Panc1 (cell line): ENCODE measurements around the gene PDGFRA. TPM values are rescaled to one million over a fixed set of nuclear protein-coding genes. Genes with fewer than 3 reads are reported as not detected.

Experiments used
- ATAC-seq: fragments of 200-7000 bp; cut with Tn5 transposase; 2 replicates; pipeline ENCODE4 v1.9.1; 2020; ENCODE audit warnings: mild to moderate bottlenecking, moderate library complexity
- BruUV-seq: library from RNA; stranded (reverse); fragments of 400-500 nt; replicated peaks from 2 replicates; lab custom pipeline; 2021; lab: Mats Ljungman, UMichigan
- CTCF ChIA-PET: fragments of 300-600 bp; sonication (Branson Sonifier 250); formaldehyde crosslinking; loops from one replicate; lab custom pipeline; 2022; ENCODE audit warnings: antibody characterized with exemption; lab: Charles Lee
- POLR2A ChIA-PET: fragments of 300-600 bp; sonication (Branson Sonifier 250); formaldehyde crosslinking; loops from one replicate; lab custom pipeline; 2022; ENCODE audit warnings: antibody characterized with exemption; lab: Charles Lee
- DNase-seq: peaks from one replicate; pipeline ENCODE4 v3.0.0-alpha.2; 2010; ENCODE audit warnings: low read depth, low spot score
- H3K27ac ChIP-seq: 2 replicates; pipeline ENCODE4 v1.5.1; 2011; ENCODE audit warnings: mild to moderate bottlenecking, low read length, inconsistent platforms
- H3K27me3 ChIP-seq: fragments of 200-500 bp; sonication (Bioruptor generic); 2 replicates; pipeline ENCODE4 v1.6.0; 2014; ENCODE audit warnings: low read length, inconsistent platforms; ENCODE audit not compliant: control insufficient read depth, insufficient read depth
- H3K36me3 ChIP-seq: fragments of 200-500 bp; sonication (Bioruptor generic); 2 replicates; pipeline ENCODE4 v1.5.1; 2014; ENCODE audit warnings: inconsistent platforms, mild to moderate bottlenecking, low read length, moderate library complexity; ENCODE audit not compliant: control insufficient read depth, insufficient read depth
- H3K4me1 ChIP-seq: 2 replicates; pipeline ENCODE4 v1.5.1; 2011; ENCODE audit warnings: inconsistent platforms, mild to moderate bottlenecking, low read length, moderate library complexity; ENCODE audit not compliant: control insufficient read depth, insufficient read depth
- H3K4me3 ChIP-seq, 2 experiments: 2 replicates each; pipeline ENCODE4 v1.5.1; 2011 to 2012; ENCODE audit warnings: low read depth in 2 of 2, low read length in 2 of 2, mild to moderate bottlenecking in 2 of 2, inconsistent platforms in 1 of 2, moderate library complexity in 1 of 2
- H3K9me3 ChIP-seq: fragments of 200-500 bp; sonication (Bioruptor generic); 2 replicates; pipeline ENCODE4 v1.5.1; 2014; ENCODE audit warnings: low read depth, mild to moderate bottlenecking, inconsistent platforms, low read length, moderate library complexity; ENCODE audit not compliant: control insufficient read depth, insufficient read depth
- POLR2AphosphoS5 ChIP-seq: IDR thresholded peaks from 2 replicates; pipeline ENCODE4 v1.6.1; 2012; ENCODE audit warnings: mild to moderate bottlenecking, low read depth, low read length, moderate library complexity
- SIN3A ChIP-seq: IDR thresholded peaks from 2 replicates; pipeline ENCODE4 v1.6.1; 2012; ENCODE audit warnings: low read depth, mild to moderate bottlenecking, low read length, moderate library complexity, borderline replicate concordance; ENCODE audit not compliant: insufficient read depth
- TCF7L2 ChIP-seq: IDR thresholded peaks from 2 replicates; pipeline ENCODE4 v1.6.1; 2011; ENCODE audit warnings: mild to moderate bottlenecking, low read depth, low read length, inconsistent platforms
- in situ Hi-C: cut with HindIII; loops from 2 replicates; pipeline ENCODE4 v1.10.0; 2016; ENCODE audit warnings: low sequenced_read_pairs, low pct_unique_long_range_greater_than_20kb
- intact Hi-C: fragments of 100-400 bp; cut with micrococcal nuclease; formaldehyde crosslinking; loops from one replicate; pipeline ENCODE4 v1.10.0; 2022; ENCODE audit not compliant: unreplicated experiment
- total RNA-seq: library from RNA; stranded (reverse); gene quantifications from one replicate; pipeline ENCODE4 v1.2.1, GENCODE V29; 2021; ENCODE audit not compliant: unreplicated experiment
- TF ChIP-seq, protein P1 (sequence below): fragments of 450-650 bp; IDR thresholded peaks from 2 replicates; pipeline ENCODE4 v1.5.1; 2017; ENCODE audit warnings: mild to moderate bottlenecking
- TF ChIP-seq, protein P2 (sequence below), 2 experiments: IDR thresholded peaks; 2 replicates each; pipeline ENCODE4 v1.6.1; 2011 to 2012; ENCODE audit warnings: low read depth in 2 of 2, control low read depth in 1 of 2, low read length in 1 of 2, mild to moderate bottlenecking in 1 of 2, moderate library complexity in 1 of 2; ENCODE audit not compliant: insufficient read depth in 1 of 2

PDGFRA gene
- total RNA-seq, 1 experiment from 2014 or later: 0.15 TPM

DNA sequence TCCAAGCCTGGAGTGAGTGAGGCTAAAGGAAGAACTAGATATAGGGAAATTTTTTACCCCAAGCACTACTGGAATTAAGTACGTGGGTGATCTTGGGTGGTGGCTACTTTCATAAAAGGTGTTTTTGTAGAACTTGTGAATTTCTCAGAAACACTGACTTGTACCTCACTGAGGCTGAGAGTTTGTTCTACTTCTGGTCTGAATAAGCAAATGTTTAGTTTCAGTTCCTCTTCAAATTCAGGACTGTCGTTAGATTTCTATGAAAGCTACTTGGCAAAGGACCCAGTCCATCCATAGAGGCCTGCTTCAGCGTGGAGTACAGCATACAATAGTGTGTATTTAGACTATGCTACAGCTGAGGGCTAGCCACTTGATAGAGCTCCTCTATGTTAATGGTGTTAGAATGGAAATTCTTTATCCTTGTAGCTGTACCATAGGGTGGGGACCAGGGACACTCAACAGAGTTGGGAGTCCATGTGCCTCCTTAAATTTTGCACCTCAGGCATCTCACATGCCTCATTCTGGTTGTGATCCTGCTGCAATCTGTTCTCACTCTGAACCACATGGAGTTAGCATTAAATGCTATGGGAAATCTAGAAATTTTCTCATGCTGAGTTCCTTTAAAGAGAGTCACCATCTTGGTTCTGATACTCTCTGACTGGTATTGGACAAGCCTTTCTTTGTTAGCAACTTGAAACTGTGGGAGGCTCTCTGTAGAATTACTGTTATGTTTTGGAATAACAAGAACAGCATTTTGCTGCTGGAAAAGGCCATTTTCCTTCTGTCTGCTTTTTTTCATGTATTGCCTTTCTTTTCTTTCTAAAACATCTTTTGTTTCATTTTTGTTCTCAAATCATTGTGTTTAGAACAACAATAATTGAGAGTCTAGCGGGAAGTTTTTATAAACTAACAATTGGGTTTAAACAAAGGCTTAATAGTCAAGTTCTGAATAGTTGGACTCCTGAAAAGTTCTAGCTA lies 86.8 kb downstream of the PDGFRA start:
- no TSS peak for BruUV-seq
- Histone ChIP-seq H3K36me3 (no peaks in the 10 kb centered on the region), H3K27me3 (no peaks in the 10 kb centered on the region), H3K4me3 (no peak overlapping the region), H3K27ac (no peak overlapping the region), H3K4me1 (no peaks in the 10 kb centered on the region), H3K9me3 (no peaks in the 10 kb centered on the region)
- intact Hi-C loops: no loop called here
- ChIA-PET POLR2A (no interaction called here), CTCF (no interaction called here)
- TF ChIP-seq, protein P1, sequence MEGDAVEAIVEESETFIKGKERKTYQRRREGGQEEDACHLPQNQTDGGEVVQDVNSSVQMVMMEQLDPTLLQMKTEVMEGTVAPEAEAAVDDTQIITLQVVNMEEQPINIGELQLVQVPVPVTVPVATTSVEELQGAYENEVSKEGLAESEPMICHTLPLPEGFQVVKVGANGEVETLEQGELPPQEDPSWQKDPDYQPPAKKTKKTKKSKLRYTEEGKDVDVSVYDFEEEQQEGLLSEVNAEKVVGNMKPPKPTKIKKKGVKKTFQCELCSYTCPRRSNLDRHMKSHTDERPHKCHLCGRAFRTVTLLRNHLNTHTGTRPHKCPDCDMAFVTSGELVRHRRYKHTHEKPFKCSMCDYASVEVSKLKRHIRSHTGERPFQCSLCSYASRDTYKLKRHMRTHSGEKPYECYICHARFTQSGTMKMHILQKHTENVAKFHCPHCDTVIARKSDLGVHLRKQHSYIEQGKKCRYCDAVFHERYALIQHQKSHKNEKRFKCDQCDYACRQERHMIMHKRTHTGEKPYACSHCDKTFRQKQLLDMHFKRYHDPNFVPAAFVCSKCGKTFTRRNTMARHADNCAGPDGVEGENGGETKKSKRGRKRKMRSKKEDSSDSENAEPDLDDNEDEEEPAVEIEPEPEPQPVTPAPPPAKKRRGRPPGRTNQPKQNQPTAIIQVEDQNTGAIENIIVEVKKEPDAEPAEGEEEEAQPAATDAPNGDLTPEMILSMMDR: no peak
- TF ChIP-seq SIN3A (no peak), TCF7L2 (no peak), POLR2AphosphoS5 (no peak)
- TF ChIP-seq, protein P2, sequence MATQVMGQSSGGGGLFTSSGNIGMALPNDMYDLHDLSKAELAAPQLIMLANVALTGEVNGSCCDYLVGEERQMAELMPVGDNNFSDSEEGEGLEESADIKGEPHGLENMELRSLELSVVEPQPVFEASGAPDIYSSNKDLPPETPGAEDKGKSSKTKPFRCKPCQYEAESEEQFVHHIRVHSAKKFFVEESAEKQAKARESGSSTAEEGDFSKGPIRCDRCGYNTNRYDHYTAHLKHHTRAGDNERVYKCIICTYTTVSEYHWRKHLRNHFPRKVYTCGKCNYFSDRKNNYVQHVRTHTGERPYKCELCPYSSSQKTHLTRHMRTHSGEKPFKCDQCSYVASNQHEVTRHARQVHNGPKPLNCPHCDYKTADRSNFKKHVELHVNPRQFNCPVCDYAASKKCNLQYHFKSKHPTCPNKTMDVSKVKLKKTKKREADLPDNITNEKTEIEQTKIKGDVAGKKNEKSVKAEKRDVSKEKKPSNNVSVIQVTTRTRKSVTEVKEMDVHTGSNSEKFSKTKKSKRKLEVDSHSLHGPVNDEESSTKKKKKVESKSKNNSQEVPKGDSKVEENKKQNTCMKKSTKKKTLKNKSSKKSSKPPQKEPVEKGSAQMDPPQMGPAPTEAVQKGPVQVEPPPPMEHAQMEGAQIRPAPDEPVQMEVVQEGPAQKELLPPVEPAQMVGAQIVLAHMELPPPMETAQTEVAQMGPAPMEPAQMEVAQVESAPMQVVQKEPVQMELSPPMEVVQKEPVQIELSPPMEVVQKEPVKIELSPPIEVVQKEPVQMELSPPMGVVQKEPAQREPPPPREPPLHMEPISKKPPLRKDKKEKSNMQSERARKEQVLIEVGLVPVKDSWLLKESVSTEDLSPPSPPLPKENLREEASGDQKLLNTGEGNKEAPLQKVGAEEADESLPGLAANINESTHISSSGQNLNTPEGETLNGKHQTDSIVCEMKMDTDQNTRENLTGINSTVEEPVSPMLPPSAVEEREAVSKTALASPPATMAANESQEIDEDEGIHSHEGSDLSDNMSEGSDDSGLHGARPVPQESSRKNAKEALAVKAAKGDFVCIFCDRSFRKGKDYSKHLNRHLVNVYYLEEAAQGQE (IDR thresholded peaks at IDR 0.05; ENCODE audit: insufficient read depth in 1 of 2, low read depth in 2 of 2, low read length in 1 of 2): no peak
- DNase-seq (no peak), ATAC-seq (no peak)
- in situ Hi-C loops: no loop called here

DNA sequence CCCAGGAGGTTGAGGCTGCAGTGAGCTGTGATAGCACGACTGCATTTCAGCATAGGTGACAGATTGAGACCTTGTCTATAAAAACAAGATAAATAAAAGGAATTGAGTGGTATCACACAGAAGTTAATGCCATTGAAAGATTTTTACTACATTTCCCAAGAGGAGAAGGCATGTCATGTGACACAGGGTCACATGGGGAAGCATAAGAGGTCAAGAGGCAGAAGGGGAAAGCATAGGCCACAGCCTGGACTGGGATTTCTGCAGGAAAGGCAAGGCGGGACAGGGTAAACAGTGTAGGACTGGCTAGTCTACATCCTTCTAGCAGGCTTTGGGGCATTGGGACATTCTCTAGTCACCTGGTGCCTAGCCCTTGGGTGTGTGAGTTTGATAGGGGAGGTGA lies 88.6 kb downstream of the PDGFRA start:
- POLR2A ChIA-PET: no interaction called here
- H3K4me3 ChIP-seq: no peak overlapping the region
- no peak overlapping the region for H3K27ac ChIP-seq
- CTCF ChIA-PET: no interaction called here
- no peaks in the 10 kb centered on the region for H3K36me3 ChIP-seq
- DNase-seq: no peak
- intact Hi-C loops (no loop called here), in situ Hi-C loops (no loop called here)
- TF ChIP-seq, protein P2 (IDR thresholded peaks at IDR 0.05; ENCODE audit: insufficient read depth in 1 of 2, low read depth in 2 of 2, low read length in 1 of 2): no peak
- TF ChIP-seq TCF7L2: no peak
- TF ChIP-seq SIN3A: no peak
- TF ChIP-seq, protein P1: no peak
- TF ChIP-seq POLR2AphosphoS5: no peak
- no peak for ATAC-seq
- H3K9me3 ChIP-seq: no peaks in the 10 kb centered on the region
- BruUV-seq: no TSS peak
- no peaks in the 10 kb centered on the region for H3K27me3 ChIP-seq
- no peaks in the 10 kb centered on the region for H3K4me1 ChIP-seq
